Lower leg skin (tissue), 4 donors: ENCODE data around the gene MOB4. TPM values are rescaled to one million over a fixed set of nuclear protein-coding genes. Genes with fewer than 3 reads are reported as not detected.
"Not testable (repeated sequence)": the region's sequence is repeated elsewhere in the genome, so short reads cannot be mapped to it uniquely, and the experiment has no call there.

ENCODE experiments used
- DNase-seq, 2 donors: peaks; one replicate each; pipeline ENCODE4 v3.0.0-alpha.2; 2019; ENCODE audit warnings: low spot score in 2 of 2
- H3K4me3 ChIP-seq: fragments of 200-600 bp; sonication (generic); 2 replicates; pipeline ENCODE4 v1.5.1; 2017; ENCODE audit warnings: mild to moderate bottlenecking, low read depth; ENCODE audit not compliant: poor library complexity, severe bottlenecking
- POLR2A ChIP-seq, 2 donors: fragments of 450-650 bp; IDR thresholded peaks; one replicate each; pipeline ENCODE4 v1.6.1; 2016 to 2017; ENCODE audit warnings: antibody characterized with exemption in 2 of 2, mild to moderate bottlenecking in 1 of 2, moderate library complexity in 1 of 2
- WGBS, 2 donors: methylation state at CpG; one replicate each; pipeline ENCODE4 v1.1.5; 2018; 5-methylcytosine and 5-hydroxymethylcytosine counted together
- intact Hi-C: fragments of 100-400 bp; cut with DNase I; formaldehyde crosslinking; loops from one replicate; pipeline ENCODE4 v1.15.0; 2023; ENCODE audit warnings: low total_unique reads
- total RNA-seq, 4 donors: library from RNA; depleted of rRNA; stranded (reverse); fragments of >200 nt; gene quantifications; one replicate each; pipeline ENCODE4 v1.1.0, GENCODE V29; 2016
- TF ChIP-seq, protein P1 (sequence below), 3 donors: fragments of 450-650 bp; IDR thresholded peaks; one replicate each; pipeline ENCODE4 v1.5.1; 2016; ENCODE audit warnings: antibody characterized with exemption in 3 of 3, mild to moderate bottlenecking in 3 of 3, moderate library complexity in 2 of 3

The MOB4 gene
- total RNA-seq, 4 donors from 2014 or later: 22.6 to 31.2 (median 25.0) TPM

DNA sequence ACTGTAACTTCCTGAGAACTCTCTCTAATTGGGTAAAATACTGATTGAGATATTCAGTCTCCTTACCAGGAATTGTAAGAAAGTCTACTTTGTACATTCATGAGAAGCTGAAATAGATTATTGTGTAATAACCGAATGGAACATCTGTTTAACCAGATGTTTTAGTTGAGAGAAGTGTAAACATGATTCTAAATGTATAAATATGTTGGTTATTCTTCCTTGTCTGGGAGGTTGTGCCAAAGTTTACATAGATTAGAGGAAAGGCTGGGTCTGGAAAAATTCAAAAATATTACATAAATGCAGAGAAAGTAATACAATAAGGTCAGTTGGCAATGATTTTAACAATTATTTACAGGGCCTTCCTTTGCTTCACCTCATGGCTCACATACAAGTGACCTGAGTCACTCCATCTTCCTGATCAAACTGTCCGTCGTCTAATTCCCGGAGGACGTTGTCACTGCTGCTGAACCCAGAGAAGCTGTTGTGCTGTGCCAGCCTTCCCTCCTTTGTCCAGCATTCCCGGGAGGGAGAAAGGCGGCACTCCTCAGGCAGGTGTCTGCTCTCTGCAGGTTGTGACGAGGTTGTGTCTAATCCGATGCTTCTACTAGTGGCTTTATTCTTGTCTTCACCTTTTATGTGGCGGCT, 55.9 kb downstream of the MOB4 start:
- intact Hi-C loops: no loop called here
- WGBS, 2 donors: 60 to 69% methylated on average over 10 of the region's 10 CpGs
- H3K4me3 ChIP-seq: no peak overlapping the region
- no peak for TF ChIP-seq POLR2A (IDR thresholded peaks at IDR 0.05)
- TF ChIP-seq, protein P1, sequence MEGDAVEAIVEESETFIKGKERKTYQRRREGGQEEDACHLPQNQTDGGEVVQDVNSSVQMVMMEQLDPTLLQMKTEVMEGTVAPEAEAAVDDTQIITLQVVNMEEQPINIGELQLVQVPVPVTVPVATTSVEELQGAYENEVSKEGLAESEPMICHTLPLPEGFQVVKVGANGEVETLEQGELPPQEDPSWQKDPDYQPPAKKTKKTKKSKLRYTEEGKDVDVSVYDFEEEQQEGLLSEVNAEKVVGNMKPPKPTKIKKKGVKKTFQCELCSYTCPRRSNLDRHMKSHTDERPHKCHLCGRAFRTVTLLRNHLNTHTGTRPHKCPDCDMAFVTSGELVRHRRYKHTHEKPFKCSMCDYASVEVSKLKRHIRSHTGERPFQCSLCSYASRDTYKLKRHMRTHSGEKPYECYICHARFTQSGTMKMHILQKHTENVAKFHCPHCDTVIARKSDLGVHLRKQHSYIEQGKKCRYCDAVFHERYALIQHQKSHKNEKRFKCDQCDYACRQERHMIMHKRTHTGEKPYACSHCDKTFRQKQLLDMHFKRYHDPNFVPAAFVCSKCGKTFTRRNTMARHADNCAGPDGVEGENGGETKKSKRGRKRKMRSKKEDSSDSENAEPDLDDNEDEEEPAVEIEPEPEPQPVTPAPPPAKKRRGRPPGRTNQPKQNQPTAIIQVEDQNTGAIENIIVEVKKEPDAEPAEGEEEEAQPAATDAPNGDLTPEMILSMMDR (IDR thresholded peaks at IDR 0.05): no peak
- DNase-seq: no peak

DNA sequence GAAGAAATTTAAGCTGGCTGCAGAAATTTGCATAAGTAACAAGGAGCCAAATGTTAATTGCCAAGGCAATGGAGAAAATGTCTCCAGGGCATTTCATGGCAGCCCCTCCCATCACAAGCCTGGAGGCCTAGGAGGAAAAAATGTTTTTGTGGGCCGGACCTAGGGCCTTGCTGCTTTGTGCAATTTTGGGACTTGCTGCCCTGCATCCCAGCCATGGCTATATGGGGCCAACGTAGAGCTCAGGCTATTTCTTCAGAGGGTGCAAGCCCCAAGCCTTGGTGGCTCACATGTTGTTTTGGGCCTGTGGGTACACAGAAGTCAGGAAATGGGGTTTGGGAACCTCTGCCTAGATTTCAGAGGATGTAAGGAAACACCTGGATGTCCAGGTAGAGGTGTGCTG, 57.7 kb downstream of the MOB4 start:
- no peak overlapping the region for H3K4me3 ChIP-seq
- intact Hi-C loops: no loop called here
- WGBS, 2 donors: 85 to 97% methylated on average over 2 of the region's 2 CpGs
- TF ChIP-seq POLR2A (IDR thresholded peaks at IDR 0.05): no peak
- TF ChIP-seq, protein P1 (IDR thresholded peaks at IDR 0.05): no peak
- no peak for DNase-seq

DNA sequence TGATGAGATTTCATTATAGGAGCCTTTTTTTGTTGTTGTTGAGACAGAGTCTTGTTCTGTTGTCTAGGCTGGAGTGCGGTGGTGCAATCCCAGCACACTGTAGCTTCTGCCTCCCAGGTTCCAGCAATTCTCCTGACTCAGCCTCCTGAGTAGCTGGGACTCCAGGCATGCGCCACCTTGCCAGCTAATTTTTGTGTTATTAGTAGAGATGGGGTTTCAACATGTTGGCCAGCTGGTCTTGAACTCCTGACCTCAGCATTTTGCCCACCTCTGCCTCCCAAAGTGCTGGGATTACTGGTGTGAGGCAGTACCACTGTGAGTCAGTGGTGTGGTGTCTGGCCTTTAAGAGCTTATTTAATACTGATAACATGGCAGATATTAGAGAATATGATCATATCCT, 60.1 kb downstream of the MOB4 start:
- no peak overlapping the region for H3K4me3 ChIP-seq
- TF ChIP-seq, protein P1 (IDR thresholded peaks at IDR 0.05): no peak
- TF ChIP-seq POLR2A (IDR thresholded peaks at IDR 0.05): no peak
- 90 to 94% methylated on average over 2 of the region's 2 CpGs for WGBS, 2 donors
- intact Hi-C loops: no loop called here
- peak in 1 of 2 donors; percentile 31 for DNase-seq

DNA sequence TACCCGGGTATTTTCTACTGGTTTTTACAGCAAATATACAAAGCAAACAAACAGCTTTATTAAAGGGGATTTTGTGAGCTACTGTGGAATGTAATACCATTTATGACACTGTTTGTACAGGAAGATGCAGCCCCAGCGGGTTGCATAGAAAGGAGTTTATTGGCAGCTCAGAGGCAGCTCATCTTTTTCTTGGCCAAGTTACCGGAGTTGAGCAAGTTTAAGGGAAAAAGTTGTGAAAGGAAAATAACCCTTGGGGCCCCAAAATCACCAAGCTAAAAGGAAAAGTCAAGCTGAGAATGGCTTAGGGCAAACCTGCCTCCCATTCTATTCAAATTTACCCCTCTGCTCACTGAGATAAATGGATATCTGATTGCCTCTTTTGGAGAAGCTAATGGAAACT, 60.8 kb downstream of the MOB4 start:
- peak in 1 of 2 donors; percentile 23 for DNase-seq
- TF ChIP-seq, protein P1 (IDR thresholded peaks at IDR 0.05): no peak
- TF ChIP-seq POLR2A (IDR thresholded peaks at IDR 0.05): no peak

DNA sequence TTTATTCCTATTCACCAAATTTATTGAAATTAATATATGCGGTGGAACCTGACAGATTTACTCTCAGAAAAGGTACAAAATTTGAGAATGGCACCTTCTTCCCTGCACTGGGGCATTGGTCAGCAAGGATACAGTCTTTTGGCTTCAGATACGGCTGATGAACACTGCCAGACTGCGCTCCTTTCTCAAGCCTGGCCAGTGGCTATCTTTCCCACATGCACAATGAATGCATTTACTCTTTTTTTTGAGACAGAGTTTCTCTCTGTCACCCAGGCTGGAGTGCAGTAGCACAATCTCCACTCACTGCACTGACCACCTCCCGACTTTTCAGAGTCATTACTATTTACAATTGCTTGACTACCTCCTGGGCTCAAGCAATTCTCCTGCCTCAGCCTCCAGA, 61.6 kb downstream of the MOB4 start:
- TF ChIP-seq, protein P1 (IDR thresholded peaks at IDR 0.05): no peak
- no peak for TF ChIP-seq POLR2A (IDR thresholded peaks at IDR 0.05)
- WGBS, 2 donors: 87 to 89% methylated on average over 4 of the region's 4 CpGs

More for the DNA sequence above, 60.8 kb downstream of the MOB4 start:
- H3K4me3 ChIP-seq: no peak overlapping the region
- 16 to 23% methylated on average over 3 of the region's 3 CpGs for WGBS, 2 donors
- intact Hi-C loops: no loop called here

DNA sequence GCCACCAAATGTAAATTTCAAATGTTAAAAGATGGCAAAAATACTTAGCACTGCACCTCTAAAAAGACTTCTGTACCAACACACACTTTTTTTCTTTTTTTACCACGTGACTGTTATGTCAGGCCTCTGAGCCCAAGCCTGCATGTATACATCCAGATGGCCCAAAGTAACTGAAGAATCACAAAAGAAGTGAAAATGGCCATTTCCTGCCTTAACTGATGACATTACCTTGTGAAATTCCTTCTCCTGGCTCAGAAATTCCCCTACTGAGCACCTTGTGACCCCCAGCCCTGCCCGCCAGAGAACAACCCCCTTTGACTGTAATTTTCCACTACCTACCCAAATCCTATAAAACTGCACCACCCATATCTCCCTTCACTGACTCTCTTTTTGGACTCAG, 62.4 kb downstream of the MOB4 start:
- H3K4me3 ChIP-seq, intact Hi-C loops, DNase-seq: not testable (repeated sequence)
- 85 to 92% methylated on average over 2 of the region's 2 CpGs for WGBS, 2 donors

More for the DNA sequence above, 61.6 kb downstream of the MOB4 start:
- H3K4me3 ChIP-seq: no peak overlapping the region
- intact Hi-C loops: no loop called here
- DNase-seq: no peak

DNA sequence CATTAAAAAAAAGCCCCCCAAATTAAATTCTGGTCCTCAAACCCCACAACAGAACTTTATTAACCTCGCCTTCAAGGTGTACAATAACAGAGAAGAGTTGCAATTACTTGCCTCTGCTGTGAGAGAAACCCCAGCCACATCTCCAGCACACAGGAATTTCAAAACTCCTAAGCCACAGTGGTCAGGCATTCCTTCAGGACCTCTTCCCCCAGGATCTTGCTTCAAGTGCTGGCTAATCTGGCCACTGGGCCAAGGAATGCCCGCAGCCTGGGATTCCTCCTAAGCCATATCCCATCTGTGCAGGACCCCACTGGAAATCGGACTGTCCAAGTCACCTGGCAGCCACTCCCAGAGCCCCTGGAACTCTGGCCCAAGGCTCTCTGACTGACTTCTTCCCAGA, 64.3 kb downstream of the MOB4 start:
- intact Hi-C loops, DNase-seq, H3K4me3 ChIP-seq: not testable (repeated sequence)
- WGBS, 2 donors: 97 to 100% methylated on average over 3 of the region's 3 CpGs

DNA sequence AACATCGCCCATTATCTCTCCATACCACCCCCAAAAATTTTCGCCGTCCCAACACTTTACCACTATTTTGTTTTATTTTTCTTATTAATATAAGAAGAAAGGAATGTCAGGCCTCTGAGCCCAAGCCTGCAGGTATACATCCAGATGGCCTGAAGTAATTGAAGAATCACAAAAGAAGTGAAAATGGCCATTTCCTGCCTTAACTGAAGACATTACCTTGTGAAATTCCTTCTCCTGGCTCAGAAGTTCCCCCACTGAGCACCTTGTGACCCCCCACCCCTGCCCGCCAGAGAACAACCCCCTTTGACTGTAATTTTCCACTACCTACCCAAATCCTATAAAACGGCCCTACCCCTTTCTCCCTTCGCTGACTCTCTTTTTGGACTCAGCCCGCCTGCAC, 71.4 kb downstream of the MOB4 start:
- DNase-seq, intact Hi-C loops, H3K4me3 ChIP-seq: not testable (repeated sequence)
- WGBS, 2 donors: 93 to 94% methylated on average over 7 of the region's 7 CpGs
